ENCODE results near the gene RCCD1. TPM values are rescaled to one million over a fixed set of nuclear protein-coding genes. Genes with fewer than 3 reads are reported as not detected.
A peak's percentile ranks its signal among the peaks of the same experiment; 100 is the strongest.

The RCCD1 gene
- total RNA-seq, 6 experiments from 2014 or later = 13.7 to 16.4 (median 14.2) TPM

DNA sequence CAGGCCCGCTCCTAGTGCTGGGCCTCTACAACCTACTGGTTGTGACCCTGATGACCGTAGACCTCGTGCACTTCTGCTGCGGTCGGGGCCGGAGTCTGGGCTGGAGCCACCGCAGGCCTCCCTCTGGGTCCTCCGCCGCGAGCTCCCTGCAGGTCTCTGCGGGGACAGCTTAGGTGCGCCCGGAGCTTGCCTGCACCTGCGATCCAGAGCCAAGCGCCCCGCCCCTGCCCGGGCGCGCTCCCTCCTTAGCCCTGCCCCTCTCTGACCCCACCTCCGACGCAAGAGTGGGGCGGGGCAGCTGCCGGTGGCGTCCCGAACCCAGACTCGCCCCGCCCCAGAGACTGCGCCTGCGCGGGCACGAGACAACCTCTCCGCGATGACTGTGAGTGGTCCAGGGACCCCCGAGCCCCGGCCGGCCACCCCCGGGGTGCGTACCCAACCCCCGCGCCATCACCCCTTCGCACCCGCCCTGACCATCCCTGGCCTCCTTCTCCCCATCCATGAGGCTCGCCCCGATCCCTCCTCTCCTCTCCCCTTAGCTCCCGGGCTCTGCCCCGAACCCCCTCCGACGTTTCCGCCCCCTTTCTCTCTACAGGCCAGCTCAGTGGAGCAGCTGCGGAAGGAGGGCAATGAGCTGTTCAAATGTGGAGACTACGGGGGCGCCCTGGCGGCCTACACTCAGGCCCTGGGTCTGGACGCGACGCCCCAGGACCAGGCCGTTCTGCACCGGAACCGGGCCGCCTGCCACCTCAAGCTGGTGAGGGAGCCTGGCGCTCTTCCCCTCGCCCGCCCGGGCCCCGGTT lies 19.5 kb upstream of the RCCD1 start, which contains the start of gene UNC45A:
Gene UNC45A, plus strand, starts transcription at position 337 of the 803 bp plus-strand sequence. Its CDS starts 40 bp downstream, at position 377.
- Mint-ChIP-seq H3K27ac (peak within 1 kb of the TSS; percentile 73), H3K4me3 (peak within 1 kb of the TSS; percentile 92), H3K36me3 (ENCODE audit: low read depth) (peaks cover 11% of the 10 kb centered on the region), H3K4me1 (ENCODE audit: low read depth) (peaks cover 45% of the 10 kb centered on the region), H3K9me3 (no peaks in the 10 kb centered on the region), H3K27me3 (ENCODE audit: insufficient read depth) (peaks cover 2% of the 10 kb centered on the region; the same call in 1 of the 2 replicates)
- DNase-seq = peak; percentile 66
- TF ChIP-seq, protein P1, sequence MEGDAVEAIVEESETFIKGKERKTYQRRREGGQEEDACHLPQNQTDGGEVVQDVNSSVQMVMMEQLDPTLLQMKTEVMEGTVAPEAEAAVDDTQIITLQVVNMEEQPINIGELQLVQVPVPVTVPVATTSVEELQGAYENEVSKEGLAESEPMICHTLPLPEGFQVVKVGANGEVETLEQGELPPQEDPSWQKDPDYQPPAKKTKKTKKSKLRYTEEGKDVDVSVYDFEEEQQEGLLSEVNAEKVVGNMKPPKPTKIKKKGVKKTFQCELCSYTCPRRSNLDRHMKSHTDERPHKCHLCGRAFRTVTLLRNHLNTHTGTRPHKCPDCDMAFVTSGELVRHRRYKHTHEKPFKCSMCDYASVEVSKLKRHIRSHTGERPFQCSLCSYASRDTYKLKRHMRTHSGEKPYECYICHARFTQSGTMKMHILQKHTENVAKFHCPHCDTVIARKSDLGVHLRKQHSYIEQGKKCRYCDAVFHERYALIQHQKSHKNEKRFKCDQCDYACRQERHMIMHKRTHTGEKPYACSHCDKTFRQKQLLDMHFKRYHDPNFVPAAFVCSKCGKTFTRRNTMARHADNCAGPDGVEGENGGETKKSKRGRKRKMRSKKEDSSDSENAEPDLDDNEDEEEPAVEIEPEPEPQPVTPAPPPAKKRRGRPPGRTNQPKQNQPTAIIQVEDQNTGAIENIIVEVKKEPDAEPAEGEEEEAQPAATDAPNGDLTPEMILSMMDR (IDR thresholded peaks at IDR 0.05) = no peak

DNA sequence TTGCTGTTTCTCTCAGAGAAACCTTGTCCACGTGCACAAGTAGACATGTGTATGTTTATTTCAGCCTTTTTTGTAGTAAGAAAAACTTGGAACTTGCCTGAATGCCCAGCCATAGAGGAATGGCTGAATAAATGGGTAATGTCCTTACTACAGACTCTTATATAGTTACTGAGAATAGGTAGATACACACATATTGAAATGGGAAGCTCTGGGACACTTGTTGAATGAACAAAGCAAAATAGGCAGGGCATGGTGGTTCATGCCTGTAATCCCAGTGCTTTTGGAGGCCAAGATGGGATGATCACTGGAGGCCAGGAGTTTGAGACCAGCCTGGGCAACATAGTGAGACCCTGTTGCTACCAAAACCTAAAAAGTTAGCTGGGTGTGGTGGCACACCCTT lies 17.9 kb upstream of the RCCD1 start:
- Mint-ChIP-seq H3K27ac (no peak overlapping the region), H3K4me3 (peak overlapping the region; percentile 92; the same call in 1 of the 2 replicates), H3K4me1 (ENCODE audit: low read depth) (peaks cover 28% of the 10 kb centered on the region), H3K9me3 (no peaks in the 10 kb centered on the region), H3K36me3 (ENCODE audit: low read depth) (peaks cover 11% of the 10 kb centered on the region), H3K27me3 (ENCODE audit: insufficient read depth) (peaks cover 2% of the 10 kb centered on the region; the same call in 1 of the 2 replicates)
- no peak for DNase-seq
- TF ChIP-seq, protein P1 (IDR thresholded peaks at IDR 0.05) = no peak

DNA sequence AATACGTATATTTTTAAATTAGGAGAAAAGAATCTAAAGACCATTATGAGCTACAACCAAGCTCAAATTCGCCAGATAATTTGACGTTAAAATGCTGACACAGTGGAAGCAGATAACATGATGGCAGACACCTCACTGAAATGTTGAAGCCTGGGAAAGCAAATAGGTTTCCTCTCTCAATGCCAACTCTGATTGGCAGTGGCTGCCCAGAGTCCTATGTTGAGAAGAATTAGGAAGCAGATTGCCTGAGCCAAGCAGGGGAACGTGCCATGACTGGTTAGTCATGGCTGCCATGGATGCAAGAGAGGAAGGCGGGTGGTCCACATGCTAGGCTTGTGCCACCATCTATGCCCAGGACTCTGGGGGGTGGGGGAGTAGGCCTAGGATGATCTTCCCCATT lies 16.4 kb upstream of the RCCD1 start:
- Mint-ChIP-seq H3K4me3 (no peak overlapping the region), H3K27ac (no peak overlapping the region), H3K36me3 (ENCODE audit: low read depth) (peaks cover 15% of the 10 kb centered on the region), H3K9me3 (no peaks in the 10 kb centered on the region), H3K4me1 (ENCODE audit: low read depth) (peaks cover 21% of the 10 kb centered on the region), H3K27me3 (ENCODE audit: insufficient read depth) (peaks cover 2% of the 10 kb centered on the region; the same call in 1 of the 2 replicates)
- DNase-seq = no peak
- TF ChIP-seq, protein P1 (IDR thresholded peaks at IDR 0.05) = no peak

DNA sequence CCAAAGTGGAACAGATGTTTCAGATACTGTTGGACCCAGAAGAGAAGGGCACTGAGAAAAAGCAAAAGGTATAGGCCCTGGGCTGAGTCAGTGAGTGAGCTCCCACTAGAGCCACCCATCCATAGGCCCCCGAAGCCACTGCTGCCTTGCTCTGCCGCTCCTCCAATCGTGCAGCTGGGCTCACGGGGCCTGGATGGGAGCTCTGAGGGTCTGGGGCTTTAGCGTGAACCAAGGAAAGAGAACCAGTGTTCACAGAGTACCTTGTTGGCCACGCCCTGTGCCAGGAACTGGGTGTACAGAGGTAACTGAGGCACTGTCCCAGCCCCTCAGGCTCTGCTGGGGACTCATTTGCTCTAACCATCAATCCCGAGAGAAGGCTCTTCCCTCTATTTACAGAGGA lies 14.9 kb upstream of the RCCD1 start:
- TF ChIP-seq, protein P1 (IDR thresholded peaks at IDR 0.05) = no peak
- peaks cover 2% of the 10 kb centered on the region; the same call in 1 of the 2 replicates for H3K27me3 Mint-ChIP-seq (ENCODE audit: insufficient read depth)
- no peak overlapping the region for H3K27ac Mint-ChIP-seq
- DNase-seq = no peak
- H3K4me3 Mint-ChIP-seq = no peak overlapping the region
- no peaks in the 10 kb centered on the region for H3K9me3 Mint-ChIP-seq
- peaks cover 17% of the 10 kb centered on the region for H3K36me3 Mint-ChIP-seq (ENCODE audit: low read depth)
- H3K4me1 Mint-ChIP-seq (ENCODE audit: low read depth) = peaks cover 13% of the 10 kb centered on the region

DNA sequence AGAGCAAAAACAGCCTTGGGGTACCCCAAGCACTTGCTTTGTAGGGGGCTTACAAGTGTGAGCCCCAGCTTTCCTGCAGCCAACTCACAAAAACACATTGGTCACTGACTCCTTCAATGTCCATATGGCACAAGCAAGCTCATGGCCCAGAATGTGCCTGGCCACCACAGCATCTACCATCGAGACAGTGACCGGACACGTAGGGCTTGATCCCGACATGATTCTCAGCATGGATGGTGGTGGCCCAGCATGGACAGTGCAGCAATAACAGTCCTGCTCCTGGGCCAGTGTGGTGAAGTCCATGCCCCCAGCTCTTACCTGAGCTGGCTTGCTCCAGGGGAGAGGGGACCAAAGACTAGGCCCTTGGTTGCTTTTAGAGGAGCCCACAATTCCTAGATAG lies 13.6 kb upstream of the RCCD1 start:
- H3K27me3 Mint-ChIP-seq (ENCODE audit: insufficient read depth) = peaks cover under 1% of the 10 kb centered on the region; the same call in 1 of the 2 replicates
- H3K27ac Mint-ChIP-seq = no peak overlapping the region
- no peak for DNase-seq
- peaks cover 19% of the 10 kb centered on the region for H3K36me3 Mint-ChIP-seq (ENCODE audit: low read depth)
- no peaks in the 10 kb centered on the region for H3K9me3 Mint-ChIP-seq
- TF ChIP-seq, protein P1 (IDR thresholded peaks at IDR 0.05) = no peak
- H3K4me1 Mint-ChIP-seq (ENCODE audit: low read depth) = peaks cover 9% of the 10 kb centered on the region
- no peak overlapping the region for H3K4me3 Mint-ChIP-seq

Data from HFFc6 (cell line).